GM21529 (cell line): Measurements from ENCODE around the gene POLD3.

Experiments used
- ATAC-seq: cut with Tn5 transposase; IDR thresholded peaks from one replicate; pipeline ENCODE4 v1.9.1; 2021; ENCODE audit not compliant: unreplicated experiment

The POLD3 gene

DNA sequence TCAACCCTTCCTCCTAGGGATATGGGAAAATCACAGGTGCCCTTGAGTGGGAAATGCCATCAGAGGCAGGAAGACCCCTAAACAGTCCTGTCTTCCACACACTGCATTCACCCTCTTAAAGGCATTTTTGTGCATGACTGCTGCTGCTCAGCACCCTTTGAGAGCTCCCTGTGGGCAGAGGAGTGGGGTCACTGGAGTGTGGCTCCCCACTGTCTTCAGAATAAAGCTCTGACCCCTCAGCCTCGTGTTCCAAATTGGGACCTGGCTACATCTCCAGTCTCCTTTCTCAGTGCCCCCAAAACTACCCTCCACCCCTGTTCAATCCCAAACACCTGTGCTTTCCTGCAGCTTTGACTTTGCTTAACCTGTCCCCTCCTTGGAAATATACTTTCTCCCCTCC lies 92.3 kb downstream of the POLD3 start:
- ATAC-seq: no peak

- no peak for ATAC-seq
Measured at GRCh38 chr11:74685338-74685737, 93.0 kb downstream of the POLD3 start.

GRCh38 chr11:74685905-74686304 lies 93.5 kb downstream of the POLD3 start:
- no peak for ATAC-seq

DNA sequence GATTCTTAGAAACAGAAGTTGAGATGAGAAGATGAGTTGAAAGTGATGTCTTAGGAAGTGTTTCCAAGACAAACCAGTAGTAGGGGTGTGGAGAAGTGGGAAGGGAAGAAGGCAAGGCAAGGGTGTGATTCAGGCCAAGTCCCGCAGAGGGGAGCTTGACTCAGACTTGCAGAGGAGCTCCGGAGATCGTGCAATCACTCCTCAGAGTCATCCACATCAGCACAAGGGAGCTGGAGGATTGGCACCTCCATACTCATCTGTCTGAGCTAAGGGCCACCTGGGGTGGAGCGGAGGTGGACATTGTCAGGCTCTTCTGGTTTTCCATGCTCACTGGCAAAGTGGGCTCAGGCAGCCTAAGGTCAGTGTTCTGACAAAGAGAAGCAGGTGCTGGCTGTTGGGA lies 94.4 kb downstream of the POLD3 start:
- no peak for ATAC-seq

- ATAC-seq: no peak
Measured at GRCh38 chr11:74687237-74688023, 95.0 kb downstream of the POLD3 start.

DNA sequence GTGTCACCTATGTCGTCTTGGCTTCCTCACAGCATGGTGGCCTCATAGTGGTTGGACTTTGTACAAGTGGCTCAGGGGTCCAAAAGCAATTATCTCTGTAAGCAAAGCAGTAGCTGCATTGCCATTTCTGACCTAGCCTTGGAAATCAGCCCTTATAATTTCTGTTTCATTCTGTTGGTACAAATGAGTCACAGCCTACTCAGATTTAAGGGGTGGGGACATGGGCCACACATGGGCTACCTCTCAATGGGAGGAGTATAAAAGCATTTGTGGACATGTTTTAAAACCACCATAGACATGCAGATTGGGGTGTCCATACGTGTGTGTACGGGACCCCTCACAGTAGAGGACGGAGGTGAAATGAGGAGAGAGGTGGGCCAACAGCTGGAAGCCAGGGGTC lies 97.3 kb downstream of the POLD3 start:
- no peak for ATAC-seq

GRCh38 chr11:74691755-74692154 lies 99.4 kb downstream of the POLD3 start:
- ATAC-seq: no peak
